Measurements from ENCODE around the gene ANGPTL4. TPM values are rescaled to one million over a fixed set of nuclear protein-coding genes. Genes with fewer than 3 reads are reported as not detected.

Gene ANGPTL4
- total and polyA plus RNA-seq, 2 of the 13 experiments (the other 11 are each of a cell fraction or from before 2014, with no cell fraction given), result 0.80 to 21.7 TPM

DNA sequence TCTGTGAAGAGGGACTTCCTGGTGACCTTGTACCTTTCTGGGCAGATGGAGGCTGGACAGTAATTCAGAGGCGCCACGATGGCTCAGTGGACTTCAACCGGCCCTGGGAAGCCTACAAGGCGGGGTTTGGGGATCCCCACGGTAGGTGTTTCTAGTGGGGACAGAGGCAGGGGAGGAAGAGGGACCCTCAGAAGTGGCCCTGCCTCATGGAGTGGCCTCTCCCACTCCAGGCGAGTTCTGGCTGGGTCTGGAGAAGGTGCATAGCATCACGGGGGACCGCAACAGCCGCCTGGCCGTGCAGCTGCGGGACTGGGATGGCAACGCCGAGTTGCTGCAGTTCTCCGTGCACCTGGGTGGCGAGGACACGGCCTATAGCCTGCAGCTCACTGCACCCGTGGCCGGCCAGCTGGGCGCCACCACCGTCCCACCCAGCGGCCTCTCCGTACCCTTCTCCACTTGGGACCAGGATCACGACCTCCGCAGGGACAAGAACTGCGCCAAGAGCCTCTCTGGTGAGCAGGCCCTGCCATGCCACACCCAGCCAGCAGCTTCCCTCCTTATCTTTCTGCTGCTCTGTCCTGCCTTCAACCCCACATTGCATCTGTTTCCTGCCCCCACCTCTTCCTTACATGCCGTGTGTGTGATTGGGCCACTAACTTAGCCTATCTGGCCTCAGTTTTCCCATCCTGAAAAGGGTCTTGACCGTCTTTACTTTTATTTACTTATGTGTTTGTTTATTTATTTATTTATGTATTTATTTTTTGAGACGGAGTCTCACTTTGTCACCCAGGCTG lies 7.3 kb downstream of the ANGPTL4 start (continued):
- TF ChIP-seq, protein P1, sequence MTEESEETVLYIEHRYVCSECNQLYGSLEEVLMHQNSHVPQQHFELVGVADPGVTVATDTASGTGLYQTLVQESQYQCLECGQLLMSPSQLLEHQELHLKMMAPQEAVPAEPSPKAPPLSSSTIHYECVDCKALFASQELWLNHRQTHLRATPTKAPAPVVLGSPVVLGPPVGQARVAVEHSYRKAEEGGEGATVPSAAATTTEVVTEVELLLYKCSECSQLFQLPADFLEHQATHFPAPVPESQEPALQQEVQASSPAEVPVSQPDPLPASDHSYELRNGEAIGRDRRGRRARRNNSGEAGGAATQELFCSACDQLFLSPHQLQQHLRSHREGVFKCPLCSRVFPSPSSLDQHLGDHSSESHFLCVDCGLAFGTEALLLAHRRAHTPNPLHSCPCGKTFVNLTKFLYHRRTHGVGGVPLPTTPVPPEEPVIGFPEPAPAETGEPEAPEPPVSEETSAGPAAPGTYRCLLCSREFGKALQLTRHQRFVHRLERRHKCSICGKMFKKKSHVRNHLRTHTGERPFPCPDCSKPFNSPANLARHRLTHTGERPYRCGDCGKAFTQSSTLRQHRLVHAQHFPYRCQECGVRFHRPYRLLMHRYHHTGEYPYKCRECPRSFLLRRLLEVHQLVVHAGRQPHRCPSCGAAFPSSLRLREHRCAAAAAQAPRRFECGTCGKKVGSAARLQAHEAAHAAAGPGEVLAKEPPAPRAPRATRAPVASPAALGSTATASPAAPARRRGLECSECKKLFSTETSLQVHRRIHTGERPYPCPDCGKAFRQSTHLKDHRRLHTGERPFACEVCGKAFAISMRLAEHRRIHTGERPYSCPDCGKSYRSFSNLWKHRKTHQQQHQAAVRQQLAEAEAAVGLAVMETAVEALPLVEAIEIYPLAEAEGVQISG (CRISPR knock-in tag; IDR thresholded peaks at IDR 0.05), result no peak
- TF ChIP-seq, protein P2, sequence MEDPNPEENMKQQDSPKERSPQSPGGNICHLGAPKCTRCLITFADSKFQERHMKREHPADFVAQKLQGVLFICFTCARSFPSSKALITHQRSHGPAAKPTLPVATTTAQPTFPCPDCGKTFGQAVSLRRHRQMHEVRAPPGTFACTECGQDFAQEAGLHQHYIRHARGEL (CRISPR knock-in tag; IDR thresholded peaks at IDR 0.05), result no peak
- TF ChIP-seq, protein P3, sequence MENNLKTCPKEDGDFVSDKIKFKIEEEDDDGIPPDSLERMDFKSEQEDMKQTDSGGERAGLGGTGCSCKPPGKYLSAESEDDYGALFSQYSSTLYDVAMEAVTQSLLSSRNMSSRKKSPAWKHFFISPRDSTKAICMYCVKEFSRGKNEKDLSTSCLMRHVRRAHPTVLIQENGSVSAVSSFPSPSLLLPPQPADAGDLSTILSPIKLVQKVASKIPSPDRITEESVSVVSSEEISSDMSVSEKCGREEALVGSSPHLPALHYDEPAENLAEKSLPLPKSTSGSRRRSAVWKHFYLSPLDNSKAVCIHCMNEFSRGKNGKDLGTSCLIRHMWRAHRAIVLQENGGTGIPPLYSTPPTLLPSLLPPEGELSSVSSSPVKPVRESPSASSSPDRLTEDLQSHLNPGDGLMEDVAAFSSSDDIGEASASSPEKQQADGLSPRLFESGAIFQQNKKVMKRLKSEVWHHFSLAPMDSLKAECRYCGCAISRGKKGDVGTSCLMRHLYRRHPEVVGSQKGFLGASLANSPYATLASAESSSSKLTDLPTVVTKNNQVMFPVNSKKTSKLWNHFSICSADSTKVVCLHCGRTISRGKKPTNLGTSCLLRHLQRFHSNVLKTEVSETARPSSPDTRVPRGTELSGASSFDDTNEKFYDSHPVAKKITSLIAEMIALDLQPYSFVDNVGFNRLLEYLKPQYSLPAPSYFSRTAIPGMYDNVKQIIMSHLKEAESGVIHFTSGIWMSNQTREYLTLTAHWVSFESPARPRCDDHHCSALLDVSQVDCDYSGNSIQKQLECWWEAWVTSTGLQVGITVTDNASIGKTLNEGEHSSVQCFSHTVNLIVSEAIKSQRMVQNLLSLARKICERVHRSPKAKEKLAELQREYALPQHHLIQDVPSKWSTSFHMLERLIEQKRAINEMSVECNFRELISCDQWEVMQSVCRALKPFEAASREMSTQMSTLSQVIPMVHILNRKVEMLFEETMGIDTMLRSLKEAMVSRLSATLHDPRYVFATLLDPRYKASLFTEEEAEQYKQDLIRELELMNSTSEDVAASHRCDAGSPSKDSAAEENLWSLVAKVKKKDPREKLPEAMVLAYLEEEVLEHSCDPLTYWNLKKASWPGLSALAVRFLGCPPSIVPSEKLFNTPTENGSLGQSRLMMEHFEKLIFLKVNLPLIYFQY (CRISPR knock-in tag; IDR thresholded peaks at IDR 0.05; ENCODE audit: borderline replicate concordance), result no peak
- TF ChIP-seq, protein P4, sequence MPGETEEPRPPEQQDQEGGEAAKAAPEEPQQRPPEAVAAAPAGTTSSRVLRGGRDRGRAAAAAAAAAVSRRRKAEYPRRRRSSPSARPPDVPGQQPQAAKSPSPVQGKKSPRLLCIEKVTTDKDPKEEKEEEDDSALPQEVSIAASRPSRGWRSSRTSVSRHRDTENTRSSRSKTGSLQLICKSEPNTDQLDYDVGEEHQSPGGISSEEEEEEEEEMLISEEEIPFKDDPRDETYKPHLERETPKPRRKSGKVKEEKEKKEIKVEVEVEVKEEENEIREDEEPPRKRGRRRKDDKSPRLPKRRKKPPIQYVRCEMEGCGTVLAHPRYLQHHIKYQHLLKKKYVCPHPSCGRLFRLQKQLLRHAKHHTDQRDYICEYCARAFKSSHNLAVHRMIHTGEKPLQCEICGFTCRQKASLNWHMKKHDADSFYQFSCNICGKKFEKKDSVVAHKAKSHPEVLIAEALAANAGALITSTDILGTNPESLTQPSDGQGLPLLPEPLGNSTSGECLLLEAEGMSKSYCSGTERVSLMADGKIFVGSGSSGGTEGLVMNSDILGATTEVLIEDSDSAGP (CRISPR knock-in tag; IDR thresholded peaks at IDR 0.05; ENCODE audit: borderline replicate concordance), result peak; percentile 52; the same call in 1 of the 2 replicates
- TF ChIP-seq, protein P5, sequence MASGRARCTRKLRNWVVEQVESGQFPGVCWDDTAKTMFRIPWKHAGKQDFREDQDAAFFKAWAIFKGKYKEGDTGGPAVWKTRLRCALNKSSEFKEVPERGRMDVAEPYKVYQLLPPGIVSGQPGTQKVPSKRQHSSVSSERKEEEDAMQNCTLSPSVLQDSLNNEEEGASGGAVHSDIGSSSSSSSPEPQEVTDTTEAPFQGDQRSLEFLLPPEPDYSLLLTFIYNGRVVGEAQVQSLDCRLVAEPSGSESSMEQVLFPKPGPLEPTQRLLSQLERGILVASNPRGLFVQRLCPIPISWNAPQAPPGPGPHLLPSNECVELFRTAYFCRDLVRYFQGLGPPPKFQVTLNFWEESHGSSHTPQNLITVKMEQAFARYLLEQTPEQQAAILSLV (CRISPR knock-in tag; IDR thresholded peaks at IDR 0.05; ENCODE audit: borderline replicate concordance), result 0 out of 2 replicates have a peak, but pooled peaks have one; percentile 31
- TF ChIP-seq, protein P6, sequence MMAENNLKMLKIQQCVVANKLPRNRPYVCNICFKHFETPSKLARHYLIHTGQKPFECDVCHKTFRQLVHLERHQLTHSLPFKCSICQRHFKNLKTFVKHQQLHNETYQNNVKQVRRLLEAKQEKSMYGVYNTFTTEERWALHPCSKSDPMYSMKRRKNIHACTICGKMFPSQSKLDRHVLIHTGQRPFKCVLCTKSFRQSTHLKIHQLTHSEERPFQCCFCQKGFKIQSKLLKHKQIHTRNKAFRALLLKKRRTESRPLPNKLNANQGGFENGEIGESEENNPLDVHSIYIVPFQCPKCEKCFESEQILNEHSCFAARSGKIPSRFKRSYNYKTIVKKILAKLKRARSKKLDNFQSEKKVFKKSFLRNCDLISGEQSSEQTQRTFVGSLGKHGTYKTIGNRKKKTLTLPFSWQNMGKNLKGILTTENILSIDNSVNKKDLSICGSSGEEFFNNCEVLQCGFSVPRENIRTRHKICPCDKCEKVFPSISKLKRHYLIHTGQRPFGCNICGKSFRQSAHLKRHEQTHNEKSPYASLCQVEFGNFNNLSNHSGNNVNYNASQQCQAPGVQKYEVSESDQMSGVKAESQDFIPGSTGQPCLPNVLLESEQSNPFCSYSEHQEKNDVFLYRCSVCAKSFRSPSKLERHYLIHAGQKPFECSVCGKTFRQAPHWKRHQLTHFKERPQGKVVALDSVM (CRISPR knock-in tag; IDR thresholded peaks at IDR 0.05), result peak; percentile 30; the same call in 1 of the 2 replicates
- TF ChIP-seq, protein P7, sequence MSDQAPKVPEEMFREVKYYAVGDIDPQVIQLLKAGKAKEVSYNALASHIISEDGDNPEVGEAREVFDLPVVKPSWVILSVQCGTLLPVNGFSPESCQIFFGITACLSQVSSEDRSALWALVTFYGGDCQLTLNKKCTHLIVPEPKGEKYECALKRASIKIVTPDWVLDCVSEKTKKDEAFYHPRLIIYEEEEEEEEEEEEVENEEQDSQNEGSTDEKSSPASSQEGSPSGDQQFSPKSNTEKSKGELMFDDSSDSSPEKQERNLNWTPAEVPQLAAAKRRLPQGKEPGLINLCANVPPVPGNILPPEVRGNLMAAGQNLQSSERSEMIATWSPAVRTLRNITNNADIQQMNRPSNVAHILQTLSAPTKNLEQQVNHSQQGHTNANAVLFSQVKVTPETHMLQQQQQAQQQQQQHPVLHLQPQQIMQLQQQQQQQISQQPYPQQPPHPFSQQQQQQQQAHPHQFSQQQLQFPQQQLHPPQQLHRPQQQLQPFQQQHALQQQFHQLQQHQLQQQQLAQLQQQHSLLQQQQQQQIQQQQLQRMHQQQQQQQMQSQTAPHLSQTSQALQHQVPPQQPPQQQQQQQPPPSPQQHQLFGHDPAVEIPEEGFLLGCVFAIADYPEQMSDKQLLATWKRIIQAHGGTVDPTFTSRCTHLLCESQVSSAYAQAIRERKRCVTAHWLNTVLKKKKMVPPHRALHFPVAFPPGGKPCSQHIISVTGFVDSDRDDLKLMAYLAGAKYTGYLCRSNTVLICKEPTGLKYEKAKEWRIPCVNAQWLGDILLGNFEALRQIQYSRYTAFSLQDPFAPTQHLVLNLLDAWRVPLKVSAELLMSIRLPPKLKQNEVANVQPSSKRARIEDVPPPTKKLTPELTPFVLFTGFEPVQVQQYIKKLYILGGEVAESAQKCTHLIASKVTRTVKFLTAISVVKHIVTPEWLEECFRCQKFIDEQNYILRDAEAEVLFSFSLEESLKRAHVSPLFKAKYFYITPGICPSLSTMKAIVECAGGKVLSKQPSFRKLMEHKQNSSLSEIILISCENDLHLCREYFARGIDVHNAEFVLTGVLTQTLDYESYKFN (CRISPR knock-in tag; conservative IDR thresholded peaks at IDR 0.05), result 0 out of 2 replicates have a peak, but pooled peaks have one; percentile 44
